PFSK-1 (cell line): ENCODE measurements around the gene ERFE.

Experiments used
- FOXP2 ChIP-seq: optimal IDR thresholded peaks from 2 replicates; pipeline ENCODE3; 2011; ENCODE audit warnings: borderline replicate concordance, control low read depth, inconsistent platforms; ENCODE audit not compliant: insufficient read depth; ENCODE audit errors: extremely low read length, extremely low read depth
- POLR2AphosphoS5 ChIP-seq: IDR thresholded peaks from 2 replicates; pipeline ENCODE4 v1.6.1; 2012; ENCODE audit warnings: low read depth, mild to moderate bottlenecking, control low read depth, low read length, moderate library complexity
- REST ChIP-seq, 2 experiments: IDR thresholded peaks; 2 replicates each; pipeline versions ENCODE4 v1.6.1 to v1.8.0; 2011 to 2012; ENCODE audit warnings: low read depth in 2 of 2, low read length in 2 of 2, control low read depth in 1 of 2, inconsistent platforms in 1 of 2, mild to moderate bottlenecking in 1 of 2, moderate library complexity in 1 of 2; ENCODE audit not compliant: insufficient read depth in 1 of 2
- SIN3A ChIP-seq: IDR thresholded peaks from 2 replicates; pipeline ENCODE4 v1.6.1; 2012; ENCODE audit warnings: mild to moderate bottlenecking, low read length, moderate library complexity, borderline replicate concordance; ENCODE audit not compliant: insufficient read depth
- TAF1 ChIP-seq: IDR thresholded peaks from 2 replicates; pipeline ENCODE4 v1.6.1; 2012; ENCODE audit warnings: low read length, control low read depth, borderline replicate concordance; ENCODE audit not compliant: insufficient read depth

GRCh38 chr2:238140721-238141540 is 17.8 kb upstream of the ERFE start:
- TF ChIP-seq POLR2AphosphoS5 (no peak), REST (IDR thresholded peaks at IDR 0.05; ENCODE audit: insufficient read depth in 1 of 2, low read depth in 2 of 2, low read length in 2 of 2) (no peak), SIN3A (no peak), TAF1 (no peak), FOXP2 (no peak)
